OCI-LY7 (cell line): Measurements from ENCODE around the gene POT1. TPM values are rescaled to one million over a fixed set of nuclear protein-coding genes. Genes with fewer than 3 reads are reported as not detected.

Experiments used
- BruUV-seq: library from RNA; stranded (reverse); fragments of 400-500 nt; replicated peaks from 2 replicates; lab custom pipeline; 2021; lab: Mats Ljungman, UMichigan
- CTCF ChIA-PET: fragments of 300-600 bp; sonication (Branson Sonifier 250); formaldehyde crosslinking; loops from one replicate; lab custom pipeline; 2022; ENCODE audit warnings: antibody characterized with exemption; ENCODE audit not compliant: unreplicated experiment; lab: Charles Lee
- POLR2A ChIA-PET: fragments of 300-600 bp; sonication (Branson Sonifier 250); formaldehyde crosslinking; loops from one replicate; lab custom pipeline; 2022; ENCODE audit warnings: antibody characterized with exemption; lab: Charles Lee
- DNase-seq: peaks from one replicate; pipeline ENCODE4 v3.0.0-alpha.2; 2015; ENCODE audit warnings: low spot score
- H2AFZ ChIP-seq: fragments of 200-600 bp; sonication (generic), shearing (Covaris generic); 2 replicates; pipeline ENCODE4 v1.6.1; 2014; ENCODE audit warnings: mild to moderate bottlenecking, antibody characterized with exemption, low read length, moderate library complexity
- H3K27ac ChIP-seq: fragments of 200-600 bp; sonication (generic); 2 replicates; pipeline ENCODE4 v1.5.1; 2014; ENCODE audit warnings: mixed run types, low read depth, mild to moderate bottlenecking, moderate library complexity, low read length, inconsistent platforms; ENCODE audit not compliant: poor library complexity, severe bottlenecking
- H3K36me3 ChIP-seq: fragments of 200-600 bp; sonication (generic); 2 replicates; pipeline ENCODE4 v1.6.1; 2014; ENCODE audit warnings: mild to moderate bottlenecking, antibody characterized with exemption, low read length, moderate library complexity, mixed read lengths; ENCODE audit not compliant: insufficient read depth
- H3K4me1 ChIP-seq: fragments of 200-600 bp; sonication (generic); 2 replicates; pipeline ENCODE4 v1.5.1; 2014; ENCODE audit warnings: mild to moderate bottlenecking, low read length; ENCODE audit not compliant: insufficient read depth, poor library complexity, severe bottlenecking
- H3K4me2 ChIP-seq: fragments of 200-600 bp; sonication (generic); 2 replicates; pipeline ENCODE4 v1.6.1; 2014; ENCODE audit warnings: mild to moderate bottlenecking, low read length
- H3K4me3 ChIP-seq: fragments of 200-600 bp; sonication (generic); 2 replicates; pipeline ENCODE4 v1.5.1; 2014; ENCODE audit warnings: mild to moderate bottlenecking, low read depth, low read length; ENCODE audit not compliant: poor library complexity, severe bottlenecking
- H3K79me2 ChIP-seq: fragments of 200-600 bp; sonication (generic); 2 replicates; pipeline ENCODE4 v1.6.1; 2016; ENCODE audit warnings: low read depth, mild to moderate bottlenecking, low read length, moderate library complexity, mixed read lengths; ENCODE audit not compliant: insufficient read depth
- H3K9me2 ChIP-seq: fragments of 200-600 bp; sonication (generic); 2 replicates; pipeline ENCODE4 v1.6.1; 2016; ENCODE audit warnings: mild to moderate bottlenecking, low read length, mixed read lengths; ENCODE audit not compliant: insufficient read depth
- H3K9me3 ChIP-seq: fragments of 200-600 bp; sonication (generic); 2 replicates; pipeline ENCODE4 v1.6.1; 2014; ENCODE audit warnings: mild to moderate bottlenecking, mixed run types, low read length, mixed read lengths
- H4K20me1 ChIP-seq: fragments of 200-600 bp; sonication (generic); 2 replicates; pipeline ENCODE4 v1.6.1; 2014; ENCODE audit warnings: mild to moderate bottlenecking, antibody characterized with exemption, low read length, moderate library complexity, mixed read lengths; ENCODE audit not compliant: insufficient read depth
- EZH2phosphoT487 ChIP-seq: fragments of 200-600 bp; sonication (generic); IDR thresholded peaks from 2 replicates; pipeline ENCODE4 v1.6.1; 2018; ENCODE audit warnings: low read depth, borderline replicate concordance, mild to moderate bottlenecking, mixed run types, antibody characterized with exemption, low read length, moderate library complexity, mixed read lengths
- intact Hi-C: fragments of 100-400 bp; cut with micrococcal nuclease; formaldehyde crosslinking; loops from one replicate; pipeline ENCODE4 v1.10.0; 2022; ENCODE audit not compliant: unreplicated experiment
- total RNA-seq, 2 experiments: library from RNA; depleted of rRNA in 1 of 2; stranded (reverse); fragments of >200 nt in 1 of 2; shearing (Covaris generic) in 1 of 2; gene quantifications; 2 replicates each; pipeline ENCODE4 v1.2.3, GENCODE V29; 2014 to 2022
- TF ChIP-seq, protein P1 (sequence below): fragments of 200-600 bp; sonication (generic); conservative IDR thresholded peaks from 2 replicates; pipeline ENCODE4 v1.5.1; 2014; ENCODE audit warnings: mild to moderate bottlenecking, antibody characterized with exemption, low read length, moderate library complexity, mixed read lengths

The POT1 gene
- total RNA-seq, 2 experiments from 2014 or later = 34.7 to 46.5 TPM

DNA sequence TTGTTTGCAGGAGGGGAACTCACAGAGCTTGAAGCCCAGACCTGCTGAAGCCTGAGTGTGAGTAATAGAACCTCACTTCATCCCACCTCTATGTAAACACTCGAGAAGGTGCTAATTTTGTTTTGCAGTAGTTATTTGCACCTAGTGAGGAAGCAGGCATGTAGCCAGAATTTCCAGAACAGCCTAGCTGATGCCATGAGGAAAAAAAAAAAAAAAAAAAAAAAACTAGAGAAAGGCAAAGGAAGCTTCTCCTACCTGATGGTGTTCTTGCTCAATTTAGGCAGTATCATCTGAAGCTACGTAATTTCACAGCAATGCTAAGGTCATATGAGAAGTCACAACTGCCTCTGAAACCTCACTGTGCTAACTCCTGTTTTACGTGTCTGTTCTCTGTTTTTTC lies 150.4 kb downstream of the POT1 start:
- Histone ChIP-seq H3K9me2 (no peaks in the 10 kb centered on the region), H3K4me3 (no peak overlapping the region), H3K9me3 (no peaks in the 10 kb centered on the region), H2AFZ (no peak overlapping the region), H3K4me2 (no peak overlapping the region), H3K79me2 (no peaks in the 10 kb centered on the region), H3K27ac (no peak overlapping the region), H4K20me1 (no peaks in the 10 kb centered on the region), H3K4me1 (no peaks in the 10 kb centered on the region), H3K36me3 (no peaks in the 10 kb centered on the region)
- BruUV-seq = no TSS peak
- no peak for DNase-seq
- ChIA-PET CTCF (no interaction called here), POLR2A (interaction anchor here (0.6 kb wide), 2 partner anchors 168 to 275 kb away, joined by 3 read pairs; no protein-coding TSS in a partner anchor)
- TF ChIP-seq EZH2phosphoT487 = no peak
- TF ChIP-seq, protein P1, sequence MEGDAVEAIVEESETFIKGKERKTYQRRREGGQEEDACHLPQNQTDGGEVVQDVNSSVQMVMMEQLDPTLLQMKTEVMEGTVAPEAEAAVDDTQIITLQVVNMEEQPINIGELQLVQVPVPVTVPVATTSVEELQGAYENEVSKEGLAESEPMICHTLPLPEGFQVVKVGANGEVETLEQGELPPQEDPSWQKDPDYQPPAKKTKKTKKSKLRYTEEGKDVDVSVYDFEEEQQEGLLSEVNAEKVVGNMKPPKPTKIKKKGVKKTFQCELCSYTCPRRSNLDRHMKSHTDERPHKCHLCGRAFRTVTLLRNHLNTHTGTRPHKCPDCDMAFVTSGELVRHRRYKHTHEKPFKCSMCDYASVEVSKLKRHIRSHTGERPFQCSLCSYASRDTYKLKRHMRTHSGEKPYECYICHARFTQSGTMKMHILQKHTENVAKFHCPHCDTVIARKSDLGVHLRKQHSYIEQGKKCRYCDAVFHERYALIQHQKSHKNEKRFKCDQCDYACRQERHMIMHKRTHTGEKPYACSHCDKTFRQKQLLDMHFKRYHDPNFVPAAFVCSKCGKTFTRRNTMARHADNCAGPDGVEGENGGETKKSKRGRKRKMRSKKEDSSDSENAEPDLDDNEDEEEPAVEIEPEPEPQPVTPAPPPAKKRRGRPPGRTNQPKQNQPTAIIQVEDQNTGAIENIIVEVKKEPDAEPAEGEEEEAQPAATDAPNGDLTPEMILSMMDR = no peak
- intact Hi-C loops = no loop called here

DNA sequence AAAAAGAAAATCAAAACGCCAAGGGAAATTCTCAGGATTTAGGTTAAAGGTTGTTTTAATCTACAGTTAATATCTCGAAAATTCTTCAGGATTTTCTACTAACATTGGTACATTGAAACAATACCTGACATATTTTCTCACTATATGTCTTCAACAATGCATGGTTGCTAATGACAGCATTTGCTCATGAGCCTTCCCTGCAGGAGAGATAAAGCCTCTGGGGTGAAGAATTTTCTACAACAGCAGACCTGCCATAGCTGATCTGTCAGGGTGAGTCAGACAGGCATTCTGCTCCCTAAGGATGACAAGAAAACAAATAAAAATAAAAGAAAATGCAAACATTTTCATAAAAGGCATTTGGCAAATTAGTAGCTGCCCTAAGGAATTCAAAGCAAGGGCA lies 152.4 kb downstream of the POT1 start:
- POLR2A ChIA-PET = interaction anchor here (0.6 to 0.9 kb wide), 2 partner anchors 9 kb away, joined by 3 to 4 read pairs; no protein-coding TSS in a partner anchor

DNA sequence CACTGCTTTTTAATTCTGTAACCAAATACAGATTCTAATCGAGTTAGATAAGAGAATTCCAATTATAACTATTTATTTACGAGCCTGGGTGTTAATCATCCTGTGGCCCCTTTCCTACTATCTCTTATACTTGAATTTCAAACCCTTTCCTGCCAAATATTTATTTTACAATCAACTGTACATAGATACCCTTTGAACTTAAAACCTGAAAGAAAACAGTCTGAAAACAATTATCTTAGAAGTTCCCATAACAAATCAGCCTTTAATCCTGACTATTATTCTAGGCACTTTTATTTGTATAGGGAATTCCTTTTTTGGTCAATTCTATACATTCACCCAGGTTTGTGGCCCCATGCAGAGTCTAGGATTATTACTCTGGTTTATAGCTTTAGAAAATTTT lies 153.5 kb downstream of the POT1 start:
- H3K27ac ChIP-seq = no peak overlapping the region
- TF ChIP-seq, protein P1 = no peak
- no peak for TF ChIP-seq EZH2phosphoT487
- intact Hi-C loops = no loop called here
- H3K4me3 ChIP-seq = no peak overlapping the region
- H3K36me3 ChIP-seq = no peaks in the 10 kb centered on the region
- H2AFZ ChIP-seq = no peak overlapping the region
- H3K4me2 ChIP-seq = no peak overlapping the region
- H3K9me3 ChIP-seq = no peaks in the 10 kb centered on the region
- H4K20me1 ChIP-seq = no peaks in the 10 kb centered on the region
- ChIA-PET POLR2A (interaction anchor here (0.9 kb wide), 1 partner anchor 8 kb away, joined by 4 read pairs; no protein-coding TSS in a partner anchor), CTCF (no interaction called here)
- no peaks in the 10 kb centered on the region for H3K79me2 ChIP-seq
- no peak for DNase-seq
- no TSS peak for BruUV-seq
- no peaks in the 10 kb centered on the region for H3K9me2 ChIP-seq
- H3K4me1 ChIP-seq = no peaks in the 10 kb centered on the region

More for the DNA sequence above, 152.4 kb downstream of the POT1 start:
- Histone ChIP-seq H3K4me3 (no peak overlapping the region), H3K4me1 (no peaks in the 10 kb centered on the region), H4K20me1 (no peaks in the 10 kb centered on the region), H2AFZ (no peak overlapping the region), H3K27ac (no peak overlapping the region), H3K9me2 (no peaks in the 10 kb centered on the region), H3K79me2 (no peaks in the 10 kb centered on the region), H3K4me2 (no peak overlapping the region), H3K9me3 (no peaks in the 10 kb centered on the region), H3K36me3 (no peaks in the 10 kb centered on the region)
- intact Hi-C loops = no loop called here
- no TSS peak for BruUV-seq
- CTCF ChIA-PET = no interaction called here
- no peak for DNase-seq
- TF ChIP-seq, protein P1 = no peak
- no peak for TF ChIP-seq EZH2phosphoT487
